Caco-2 (cell line): ENCODE results near the gene RNF217. TPM values are rescaled to one million over a fixed set of nuclear protein-coding genes. Genes with fewer than 3 reads are reported as not detected.

ENCODE experiments used
- BruUV-seq: library from RNA; stranded (reverse); fragments of 400-500 nt; replicated peaks from 2 replicates; lab custom pipeline; 2021; lab: Mats Ljungman, UMichigan
- CTCF ChIA-PET: fragments of 300-600 bp; sonication (Branson Sonifier 250); formaldehyde crosslinking; loops from one replicate; lab custom pipeline; 2022; ENCODE audit warnings: antibody characterized with exemption; lab: Charles Lee
- POLR2A ChIA-PET: fragments of 300-600 bp; sonication (Branson Sonifier 250); formaldehyde crosslinking; loops from one replicate; lab custom pipeline; 2022; ENCODE audit warnings: antibody characterized with exemption; lab: Charles Lee
- DNase-seq, 2 experiments: peaks; one replicate each; pipeline versions ENCODE4 v3.0.0 to v3.0.0-alpha.2; 2020 to 2022
- H3K27me3 ChIP-seq: replicated peaks from 2 replicates; pipeline ENCODE4 v1.6.0; 2011; ENCODE audit warnings: low read length; ENCODE audit not compliant: control insufficient read depth, insufficient read depth
- H3K36me3 ChIP-seq: 2 replicates; pipeline ENCODE4 v1.5.1; 2011; ENCODE audit warnings: low read length; ENCODE audit not compliant: control insufficient read depth, insufficient read depth
- H3K4me1 ChIP-seq: fragments of 250-450 bp; sonication (Bioruptor Pico); 2 replicates; pipeline ENCODE4 v1.5.1; 2020; ENCODE audit warnings: mild to moderate bottlenecking
- H3K4me3 ChIP-seq: 2 replicates; pipeline ENCODE4 v1.5.1; 2011; ENCODE audit warnings: low read depth, mild to moderate bottlenecking, control low read depth, low read length
- H3K9me3 ChIP-seq: fragments of 250-450 bp; sonication (Bioruptor Pico); 2 replicates; pipeline ENCODE4 v1.5.1; 2020; ENCODE audit warnings: mild to moderate bottlenecking, moderate library complexity
- H3K27ac Mint-ChIP-seq: one replicate; pipeline ENCODE4 v1.8.0; 2022; ENCODE audit warnings: mixed read lengths; ENCODE audit not compliant: unreplicated experiment
- H3K27me3 Mint-ChIP-seq: one replicate; pipeline ENCODE4 v1.8.0; 2022; ENCODE audit warnings: mixed read lengths; ENCODE audit not compliant: insufficient read depth, unreplicated experiment
- H3K36me3 Mint-ChIP-seq: one replicate; pipeline ENCODE4 v1.8.0; 2022; ENCODE audit warnings: mild to moderate bottlenecking, mixed read lengths; ENCODE audit not compliant: insufficient read depth, unreplicated experiment
- H3K4me1 Mint-ChIP-seq: one replicate; pipeline ENCODE4 v1.8.0; 2022; ENCODE audit warnings: low read depth, mixed read lengths; ENCODE audit not compliant: unreplicated experiment
- H3K4me3 Mint-ChIP-seq: one replicate; pipeline ENCODE4 v1.8.0; 2022; ENCODE audit warnings: mild to moderate bottlenecking, moderate library complexity, mixed read lengths; ENCODE audit not compliant: unreplicated experiment
- H3K9me3 Mint-ChIP-seq: one replicate; pipeline ENCODE4 v1.8.0; 2022; ENCODE audit warnings: mixed read lengths; ENCODE audit not compliant: unreplicated experiment
- intact Hi-C: fragments of 100-400 bp; cut with micrococcal nuclease; formaldehyde crosslinking; loops from one replicate; pipeline ENCODE4 v1.10.0; 2022; ENCODE audit not compliant: unreplicated experiment
- total RNA-seq: library from RNA; stranded (reverse); gene quantifications from 2 replicates; pipeline ENCODE4 v1.2.3, GENCODE V29; 2022
- TF ChIP-seq, protein P1 (sequence below), 2 experiments: fragments of 200-600 bp in 1 of 2; IDR thresholded peaks; 1 replicate in 1 of 2; 2 replicates in 1 of 2; pipeline versions ENCODE4 v1.5.1 to v1.8.0; 2011 to 2022; ENCODE audit warnings: antibody characterized with exemption in 1 of 2, control low read depth in 1 of 2, inconsistent platforms in 1 of 2, low read depth in 1 of 2, low read length in 1 of 2, mild to moderate bottlenecking in 1 of 2, moderate library complexity in 1 of 2; ENCODE audit not compliant: insufficient read depth in 1 of 2, severe bottlenecking in 1 of 2, unreplicated experiment in 1 of 2

RNF217 gene
- total RNA-seq, 1 experiment from 2014 or later, result 0.09 TPM

DNA sequence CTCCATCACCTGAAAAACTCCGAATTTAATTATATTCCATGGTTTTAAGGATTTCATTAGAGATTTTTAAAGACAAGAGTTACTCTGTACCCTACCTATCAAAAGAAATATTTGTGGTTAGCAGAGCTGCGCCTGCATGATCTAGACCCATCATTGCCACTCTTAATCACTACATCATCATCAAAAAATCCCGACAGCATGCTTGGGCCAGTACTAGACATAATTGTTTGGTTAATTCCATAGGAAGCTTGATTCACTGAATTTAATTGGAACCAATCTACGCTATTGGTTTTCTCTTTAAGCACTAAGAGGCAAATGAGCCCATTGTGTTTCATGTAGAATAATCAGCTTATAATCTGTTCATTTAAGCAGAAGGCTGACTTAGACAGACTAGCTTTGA, 33.4 kb upstream of the RNF217 start:
- CTCF ChIA-PET, result no interaction called here
- H3K4me1 ChIP-seq, result no peaks in the 10 kb centered on the region
- H3K27me3 Mint-ChIP-seq, result no peaks in the 10 kb centered on the region
- TF ChIP-seq, protein P1, sequence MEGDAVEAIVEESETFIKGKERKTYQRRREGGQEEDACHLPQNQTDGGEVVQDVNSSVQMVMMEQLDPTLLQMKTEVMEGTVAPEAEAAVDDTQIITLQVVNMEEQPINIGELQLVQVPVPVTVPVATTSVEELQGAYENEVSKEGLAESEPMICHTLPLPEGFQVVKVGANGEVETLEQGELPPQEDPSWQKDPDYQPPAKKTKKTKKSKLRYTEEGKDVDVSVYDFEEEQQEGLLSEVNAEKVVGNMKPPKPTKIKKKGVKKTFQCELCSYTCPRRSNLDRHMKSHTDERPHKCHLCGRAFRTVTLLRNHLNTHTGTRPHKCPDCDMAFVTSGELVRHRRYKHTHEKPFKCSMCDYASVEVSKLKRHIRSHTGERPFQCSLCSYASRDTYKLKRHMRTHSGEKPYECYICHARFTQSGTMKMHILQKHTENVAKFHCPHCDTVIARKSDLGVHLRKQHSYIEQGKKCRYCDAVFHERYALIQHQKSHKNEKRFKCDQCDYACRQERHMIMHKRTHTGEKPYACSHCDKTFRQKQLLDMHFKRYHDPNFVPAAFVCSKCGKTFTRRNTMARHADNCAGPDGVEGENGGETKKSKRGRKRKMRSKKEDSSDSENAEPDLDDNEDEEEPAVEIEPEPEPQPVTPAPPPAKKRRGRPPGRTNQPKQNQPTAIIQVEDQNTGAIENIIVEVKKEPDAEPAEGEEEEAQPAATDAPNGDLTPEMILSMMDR (IDR thresholded peaks at IDR 0.05; ENCODE audit: insufficient read depth in 1 of 2, low read depth in 1 of 2, low read length in 1 of 2, severe bottlenecking in 1 of 2, unreplicated experiment in 1 of 2), result no peak
- no peaks in the 10 kb centered on the region for H3K27me3 ChIP-seq
- H3K4me3 Mint-ChIP-seq, result no peak overlapping the region
- BruUV-seq, result no TSS peak
- POLR2A ChIA-PET, result no interaction called here
- H3K9me3 Mint-ChIP-seq, result no peaks in the 10 kb centered on the region
- H3K4me1 Mint-ChIP-seq, result no peaks in the 10 kb centered on the region
- no peaks in the 10 kb centered on the region for H3K36me3 ChIP-seq
- no peaks in the 10 kb centered on the region for H3K9me3 ChIP-seq
- H3K4me3 ChIP-seq, result no peak overlapping the region
- no peaks in the 10 kb centered on the region for H3K36me3 Mint-ChIP-seq
- DNase-seq, result no peak
- no peak overlapping the region for H3K27ac Mint-ChIP-seq
- intact Hi-C loops, result no loop called here

DNA sequence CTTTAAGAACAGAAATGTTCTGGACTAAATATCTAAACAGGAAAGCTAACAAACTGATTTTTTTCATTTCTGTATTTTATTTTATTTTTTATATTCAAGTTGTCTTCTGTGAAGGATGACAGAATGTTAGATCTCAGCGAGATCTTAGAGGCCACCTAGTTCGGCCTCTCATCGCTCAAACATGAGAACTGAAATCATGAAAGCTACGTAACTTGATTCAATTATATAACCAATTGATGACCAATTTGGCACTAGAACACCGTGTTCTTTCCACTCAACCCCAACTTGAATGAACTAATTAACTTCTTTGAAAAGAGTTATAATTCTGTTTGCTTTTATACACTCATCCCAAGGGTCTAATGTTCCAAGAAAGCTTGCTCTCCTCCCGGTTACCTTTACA, 24.6 kb upstream of the RNF217 start:
- no peak for DNase-seq
- Histone ChIP-seq H3K36me3 (no peaks in the 10 kb centered on the region), H3K27me3 (no peaks in the 10 kb centered on the region), H3K4me3 (no peak overlapping the region), H3K9me3 (no peaks in the 10 kb centered on the region), H3K4me1 (no peaks in the 10 kb centered on the region)
- Mint-ChIP-seq H3K4me3 (no peak overlapping the region), H3K4me1 (no peaks in the 10 kb centered on the region), H3K27ac (no peak overlapping the region), H3K27me3 (peaks cover 3% of the 10 kb centered on the region), H3K9me3 (no peaks in the 10 kb centered on the region), H3K36me3 (no peaks in the 10 kb centered on the region)
- POLR2A ChIA-PET, result no interaction called here
- TF ChIP-seq, protein P1 (IDR thresholded peaks at IDR 0.05; ENCODE audit: insufficient read depth in 1 of 2, low read depth in 1 of 2, low read length in 1 of 2, severe bottlenecking in 1 of 2, unreplicated experiment in 1 of 2), result no peak
- intact Hi-C loops, result no loop called here
- CTCF ChIA-PET, result no interaction called here
- BruUV-seq, result no TSS peak

DNA sequence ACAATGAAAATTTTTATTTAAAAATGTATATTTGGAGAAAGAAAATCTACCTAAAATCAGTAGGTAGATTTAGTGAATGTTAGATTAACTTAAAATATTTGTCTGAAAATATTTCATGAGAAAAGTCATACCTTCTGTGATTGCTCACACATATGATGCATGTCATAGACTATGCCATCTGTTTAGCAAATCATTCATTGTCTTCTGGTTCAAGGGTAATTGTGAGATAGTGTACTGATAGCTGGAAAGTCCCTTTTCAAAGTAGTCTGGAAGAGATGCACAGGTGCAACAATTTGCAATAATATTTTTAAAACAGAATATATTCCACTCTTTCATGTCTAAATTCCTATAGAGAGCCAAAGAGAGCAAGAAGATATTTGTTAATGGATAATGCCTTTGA, 21.0 kb upstream of the RNF217 start:
- Mint-ChIP-seq H3K27me3 (peaks cover 3% of the 10 kb centered on the region), H3K27ac (no peak overlapping the region), H3K4me3 (no peak overlapping the region), H3K36me3 (no peaks in the 10 kb centered on the region), H3K4me1 (no peaks in the 10 kb centered on the region), H3K9me3 (no peaks in the 10 kb centered on the region)
- intact Hi-C loops, result no loop called here
- DNase-seq, result no peak
- Histone ChIP-seq H3K27me3 (no peaks in the 10 kb centered on the region), H3K9me3 (no peaks in the 10 kb centered on the region), H3K4me1 (no peaks in the 10 kb centered on the region), H3K4me3 (no peak overlapping the region), H3K36me3 (no peaks in the 10 kb centered on the region)
- POLR2A ChIA-PET, result no interaction called here
- CTCF ChIA-PET, result no interaction called here
- BruUV-seq, result no TSS peak
- TF ChIP-seq, protein P1 (IDR thresholded peaks at IDR 0.05; ENCODE audit: insufficient read depth in 1 of 2, low read depth in 1 of 2, low read length in 1 of 2, severe bottlenecking in 1 of 2, unreplicated experiment in 1 of 2), result no peak
